ENCODE measurements around the gene TLE7.

TLE7 gene

GRCh38 chr16:71482569-71482968 lies 40.7 kb upstream of the TLE7 start:
- H3K4me3 ChIP-seq (ENCODE audit: low read depth, low read length) = no peak overlapping the region
- TF ChIP-seq CTCF (IDR thresholded peaks at IDR 0.05; ENCODE audit: low read depth, low read length) (no peak), POLR2A (IDR thresholded peaks at IDR 0.05; ENCODE audit: extremely low read depth, insufficient read length) (no peak), MAX (IDR thresholded peaks at IDR 0.05; ENCODE audit: low read depth, low read length) (no peak), MYC (IDR thresholded peaks at IDR 0.05; ENCODE audit: low read depth, low read length) (no peak)
- no peak for DNase-seq (ENCODE audit: low read depth)

GRCh38 chr16:71480956-71481355 lies 39.1 kb upstream of the TLE7 start:
- H3K4me3 ChIP-seq (ENCODE audit: low read depth, low read length) = no peak overlapping the region
- DNase-seq (ENCODE audit: low read depth) = no peak
- TF ChIP-seq POLR2A (IDR thresholded peaks at IDR 0.05; ENCODE audit: extremely low read depth, insufficient read length) = no peak
- TF ChIP-seq CTCF (IDR thresholded peaks at IDR 0.05; ENCODE audit: low read depth, low read length) = no peak

- no peak overlapping the region for H3K4me3 ChIP-seq (ENCODE audit: low read depth, low read length)
- no peak for TF ChIP-seq MAX (IDR thresholded peaks at IDR 0.05; ENCODE audit: low read depth, low read length)
- peak; percentile 75 for TF ChIP-seq CTCF (IDR thresholded peaks at IDR 0.05; ENCODE audit: low read depth, low read length)
- peak; percentile 50 for DNase-seq (ENCODE audit: low read depth)
These were observed 37.6 kb upstream of the TLE7 start for GRCh38 chr16:71479420-71479819.

- DNase-seq (ENCODE audit: low read depth) = no peak
- no peak for TF ChIP-seq CTCF (IDR thresholded peaks at IDR 0.05; ENCODE audit: low read depth, low read length)
- H3K4me3 ChIP-seq (ENCODE audit: low read depth, low read length) = no peak overlapping the region
These were observed 34.7 kb upstream of the TLE7 start for GRCh38 chr16:71476457-71477124.

GRCh38 chr16:71474864-71475263 lies 33.0 kb upstream of the TLE7 start:
- no peak overlapping the region for H3K4me3 ChIP-seq (ENCODE audit: low read depth, low read length)
- TF ChIP-seq MAX (IDR thresholded peaks at IDR 0.05; ENCODE audit: low read depth, low read length) = no peak
- DNase-seq (ENCODE audit: low read depth) = no peak

GRCh38 chr16:71473891-71474290 lies 32.0 kb upstream of the TLE7 start:
- TF ChIP-seq POLR2A (IDR thresholded peaks at IDR 0.05; ENCODE audit: extremely low read depth, insufficient read length) (no peak), MAX (IDR thresholded peaks at IDR 0.05; ENCODE audit: low read depth, low read length) (no peak), CTCF (IDR thresholded peaks at IDR 0.05; ENCODE audit: low read depth, low read length) (no peak), MYC (IDR thresholded peaks at IDR 0.05; ENCODE audit: low read depth, low read length) (no peak)
- H3K4me3 ChIP-seq (ENCODE audit: low read depth, low read length) = no peak overlapping the region
- no peak for DNase-seq (ENCODE audit: low read depth)
